IMR-90 (cell line): ENCODE measurements around the gene TMEM271. TPM values are rescaled to one million over a fixed set of nuclear protein-coding genes. Genes with fewer than 3 reads are reported as not detected.

Source experiments
- ATAC-seq: fragments of 200-7000 bp; cut with Tn5 transposase; 2 replicates; pipeline ENCODE4 v1.9.1; 2020; ENCODE audit warnings: low read depth, mild to moderate bottlenecking, moderate library complexity
- BruUV-seq: library from RNA; stranded (reverse); fragments of 400-500 nt; replicated peaks from 2 replicates; lab custom pipeline; 2021; lab: Mats Ljungman, UMichigan
- CTCF ChIA-PET: fragments of 300-600 bp; formaldehyde crosslinking; extraction: SDS; loops from one replicate; lab custom pipeline; 2021; ENCODE audit warnings: antibody characterized with exemption; lab: Yijun Ruan, JAX
- POLR2A ChIA-PET: fragments of 300-600 bp; sonication (Branson Sonifier 250); formaldehyde crosslinking; loops from one replicate; lab custom pipeline; 2022; ENCODE audit warnings: antibody characterized with exemption; ENCODE audit not compliant: unreplicated experiment; lab: Charles Lee
- DNase-seq: peaks from one replicate; pipeline ENCODE4 v3.0.0; 2013
- H2AFZ ChIP-seq: replicated peaks from 2 replicates; pipeline ENCODE3; 2013; ENCODE audit warnings: low read length, mild to moderate bottlenecking; ENCODE audit not compliant: poor library complexity
- H2AK5ac ChIP-seq: 2 replicates; pipeline ENCODE4 v1.6.1; 2013; ENCODE audit warnings: low read depth, low read length, inconsistent platforms
- H2AK9ac ChIP-seq: replicated peaks from 2 replicates; pipeline ENCODE3; 2013; ENCODE audit warnings: mild to moderate bottlenecking, low read depth, low read length, moderate library complexity; ENCODE audit not compliant: poor library complexity
- H2BK120ac ChIP-seq: 2 replicates; pipeline ENCODE4 v1.6.1; 2013; ENCODE audit warnings: low read depth, low read length, inconsistent platforms
- H2BK15ac ChIP-seq: 3 replicates; pipeline ENCODE4 v1.6.1; 2013; ENCODE audit warnings: low read depth, low read length, inconsistent platforms
- H2BK20ac ChIP-seq: 2 replicates; pipeline ENCODE4 v1.6.1; 2013; ENCODE audit warnings: low read depth, mild to moderate bottlenecking, inconsistent platforms, low read length, moderate library complexity
- H2BK5ac ChIP-seq: 2 replicates; pipeline ENCODE4 v1.6.1; 2013; ENCODE audit warnings: mild to moderate bottlenecking, low read depth, low read length, inconsistent platforms; ENCODE audit not compliant: poor library complexity, severe bottlenecking
- H3K14ac ChIP-seq: replicated peaks from 2 replicates; pipeline ENCODE4 v1.6.1; 2013; ENCODE audit warnings: low read depth, low read length, inconsistent platforms
- H3K18ac ChIP-seq: 2 replicates; pipeline ENCODE4 v1.6.1; 2013; ENCODE audit warnings: low read depth, low read length, control low read depth
- H3K23ac ChIP-seq: 2 replicates; pipeline ENCODE4 v1.6.1; 2013; ENCODE audit warnings: low read depth, low read length, inconsistent platforms
- H3K27ac ChIP-seq: 2 replicates; pipeline ENCODE4 v1.5.1; 2013; ENCODE audit warnings: mild to moderate bottlenecking, control low read depth, low read length; ENCODE audit not compliant: insufficient read depth
- H3K27me3 ChIP-seq: 2 replicates; pipeline ENCODE4 v1.6.1; 2013; ENCODE audit warnings: low read length; ENCODE audit not compliant: control insufficient read depth, insufficient read depth
- H3K36me3 ChIP-seq: 2 replicates; pipeline ENCODE4 v1.6.1; 2013; ENCODE audit warnings: low read length, mixed read lengths; ENCODE audit not compliant: control insufficient read depth, insufficient read depth
- H3K4ac ChIP-seq: 2 replicates; pipeline ENCODE4 v1.6.1; 2013; ENCODE audit warnings: low read depth, low read length, inconsistent platforms
- H3K4me1 ChIP-seq: 2 replicates; pipeline ENCODE4 v1.6.1; 2013; ENCODE audit warnings: low read length, mixed read lengths; ENCODE audit not compliant: control insufficient read depth, insufficient read depth
- H3K4me2 ChIP-seq: 2 replicates; pipeline ENCODE4 v1.6.1; 2013; ENCODE audit warnings: low read depth, mild to moderate bottlenecking, control low read depth, low read length, moderate library complexity
- H3K4me3 ChIP-seq: 2 replicates; pipeline ENCODE4 v1.5.1; 2013; ENCODE audit warnings: low read depth, mild to moderate bottlenecking, control low read depth, low read length, moderate library complexity; ENCODE audit not compliant: insufficient read depth
- H3K56ac ChIP-seq: 2 replicates; pipeline ENCODE4 v1.6.1; 2013; ENCODE audit warnings: low read length, inconsistent platforms; ENCODE audit not compliant: insufficient read depth; ENCODE audit errors: extremely low read depth
- H3K79me1 ChIP-seq, 2 experiments: 2 replicates each; pipeline ENCODE4 v1.6.1; 2013; ENCODE audit warnings: low read length in 2 of 2, inconsistent platforms in 1 of 2, low read depth in 1 of 2
- H3K9ac ChIP-seq: 2 replicates; pipeline ENCODE4 v1.6.1; 2013; ENCODE audit warnings: low read depth, low read length, control low read depth
- H3K9me1 ChIP-seq: 2 replicates; pipeline ENCODE4 v1.6.1; 2013; ENCODE audit warnings: low read length, inconsistent platforms; ENCODE audit not compliant: insufficient read depth
- H3K9me3 ChIP-seq: 2 replicates; pipeline ENCODE4 v1.6.1; 2013; ENCODE audit warnings: low read length; ENCODE audit not compliant: control insufficient read depth, insufficient read depth
- H4K20me1 ChIP-seq: 2 replicates; pipeline ENCODE4 v1.6.1; 2013; ENCODE audit warnings: low read length, inconsistent platforms; ENCODE audit not compliant: insufficient read depth
- H4K5ac ChIP-seq: 2 replicates; pipeline ENCODE4 v1.6.1; 2013; ENCODE audit warnings: mild to moderate bottlenecking, low read depth, low read length, control low read depth
- H4K8ac ChIP-seq, 2 experiments: 2 replicates each; pipeline ENCODE4 v1.6.1; 2013; ENCODE audit warnings: low read depth in 2 of 2, low read length in 2 of 2, control low read depth in 1 of 2, inconsistent platforms in 1 of 2
- H4K91ac ChIP-seq: 2 replicates; pipeline ENCODE4 v1.6.1; 2013; ENCODE audit warnings: low read depth, low read length, inconsistent platforms; ENCODE audit not compliant: insufficient read depth
- BHLHE40 ChIP-seq: fragments of 150-350 bp; IDR thresholded peaks from 2 replicates; pipeline ENCODE4 v1.6.1; 2016; ENCODE audit warnings: mild to moderate bottlenecking, low read depth, low read length
- CHD1 ChIP-seq: IDR thresholded peaks from 2 replicates; pipeline ENCODE4 v1.6.1; 2012; ENCODE audit warnings: low read depth, low read length, improper control_type of control experiment
- FOS ChIP-seq: fragments of 150-350 bp; IDR thresholded peaks from 2 replicates; pipeline ENCODE4 v1.6.1; 2016; ENCODE audit warnings: low read depth, low read length
- MAFK ChIP-seq: IDR thresholded peaks from 2 replicates; pipeline ENCODE4 v1.6.1; 2012; ENCODE audit warnings: low read depth, low read length, improper control_type of control experiment
- MAZ ChIP-seq: IDR thresholded peaks from 2 replicates; pipeline ENCODE4 v1.6.1; 2012; ENCODE audit warnings: low read depth, mild to moderate bottlenecking, low read length, improper control_type of control experiment, moderate library complexity, borderline replicate concordance
- NFE2L2 ChIP-seq: fragments of 150-350 bp; IDR thresholded peaks from 2 replicates; pipeline ENCODE4 v1.6.1; 2016; ENCODE audit warnings: low read depth, mild to moderate bottlenecking, low read length
- POLR2A ChIP-seq: IDR thresholded peaks from 2 replicates; pipeline ENCODE4 v1.6.1; 2012; ENCODE audit warnings: mild to moderate bottlenecking, low read depth, low read length
- SMC3 ChIP-seq: fragments of 150-350 bp; IDR thresholded peaks from 2 replicates; pipeline ENCODE4 v1.6.1; 2016; ENCODE audit warnings: low read depth, mild to moderate bottlenecking, antibody characterized with exemption, low read length, moderate library complexity
- WGBS, 2 experiments: methylation state at CpG; one replicate each; pipeline versions ENCODE4 v1.1.5 to v1.1.7; 2013; ENCODE audit warnings: missing lambda C conversion rate in 2 of 2; ENCODE audit not compliant: insufficient read length in 1 of 2; ENCODE audit errors: extremely low coverage in 2 of 2; 5-methylcytosine and 5-hydroxymethylcytosine counted together
- dilution Hi-C: fragments of 300-500 bp; cut with HindIII; formaldehyde crosslinking; loops from one replicate; pipeline ENCODE4 v1.14.3; 2018; ENCODE audit warnings: low sequenced_read_pairs; ENCODE audit not compliant: unreplicated experiment
- in situ Hi-C: fragments of 300-500 bp; cut with MboI; formaldehyde crosslinking; loops from 3 replicates; pipeline ENCODE4 v1.14.3; 2019; ENCODE audit warnings: low sequenced_read_pairs, inconsistent platforms, mixed read lengths
- intact Hi-C: fragments of 100-400 bp; cut with micrococcal nuclease; formaldehyde crosslinking; loops from 2 replicates; pipeline ENCODE4 v1.10.0; 2022
- polyA plus RNA-seq, 3 experiments: library from polyadenylated mRNA; depleted of rRNA; stranded (reverse); fragments of >200 nt; gene quantifications; 2 replicates each; pipeline ENCODE4 v1.2.3, GENCODE V29; 2012; ENCODE audit warnings: low replicate concordance in 1 of 3
- total RNA-seq: library from RNA; depleted of rRNA; stranded (reverse); fragments of >200 nt; gene quantifications from 2 replicates; pipeline ENCODE4 v1.2.3, GENCODE V29; 2012
- TF ChIP-seq, protein P1 (sequence below): fragments of 150-350 bp; IDR thresholded peaks from 2 replicates; pipeline ENCODE4 v1.6.1; 2016; ENCODE audit warnings: low read depth, mild to moderate bottlenecking, low read length, moderate library complexity, borderline replicate concordance
- TF ChIP-seq, protein P2 (sequence below): fragments of 150-350 bp; IDR thresholded peaks from 2 replicates; pipeline ENCODE4 v1.6.1; 2017; ENCODE audit warnings: mild to moderate bottlenecking, antibody characterized with exemption, low read length, low read depth

The TMEM271 gene
- total and polyA plus RNA-seq, 2 of the 4 experiments (the other 2 are of a cell fraction), result not detected

DNA sequence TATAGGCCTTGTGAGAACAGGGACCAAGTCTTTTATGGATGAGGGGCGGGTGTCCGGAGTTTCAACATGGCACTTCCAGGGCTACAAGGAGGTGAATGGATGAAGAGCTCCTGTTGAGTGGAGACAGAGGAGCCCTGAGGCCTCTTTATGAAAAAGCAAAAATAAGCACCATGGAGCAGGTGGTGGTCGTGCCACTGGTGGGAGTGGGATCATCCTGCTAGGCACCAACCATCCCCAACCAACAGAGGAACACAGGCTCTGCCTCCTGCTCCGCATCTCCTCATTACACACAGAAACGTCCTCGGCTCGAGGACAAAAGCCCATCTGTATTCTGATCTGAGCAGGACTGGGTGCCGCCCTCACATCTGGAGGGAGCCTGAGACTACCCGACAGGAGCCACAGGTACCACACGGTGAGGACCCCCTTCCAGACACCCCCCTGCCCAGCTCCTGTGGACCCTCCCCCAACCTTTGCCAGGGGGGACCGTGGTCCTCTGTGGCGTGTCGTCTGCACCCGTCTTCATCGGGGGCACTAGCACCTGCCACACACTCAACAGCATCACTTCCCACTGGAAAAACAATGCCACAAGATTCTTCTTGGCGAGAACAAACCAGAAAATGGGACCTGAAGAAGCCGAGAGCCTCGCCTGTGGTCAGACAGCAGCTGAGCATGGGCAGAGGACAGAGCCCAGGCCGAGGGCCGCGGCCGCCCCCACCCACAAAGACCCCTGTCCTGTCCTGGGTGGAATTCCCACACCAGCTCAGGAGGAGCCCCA lies 45.4 kb upstream of the TMEM271 start:
- Histone ChIP-seq H2AK9ac (no peak overlapping the region), H3K4me3 (no peak overlapping the region), H3K27ac (no peak overlapping the region), H2BK20ac (no peak overlapping the region), H3K4me1 (no peaks in the 10 kb centered on the region), H4K20me1 (no peaks in the 10 kb centered on the region), H2BK5ac (no peak overlapping the region), H3K4me2 (no peak overlapping the region), H2BK120ac (no peak overlapping the region), H3K14ac (no peak overlapping the region), H3K79me1 (no peaks in the 10 kb centered on the region), H3K36me3 (no peaks in the 10 kb centered on the region), H3K23ac (no peak overlapping the region), H3K9ac (no peak overlapping the region), H3K27me3 (no peaks in the 10 kb centered on the region), H3K9me1 (no peaks in the 10 kb centered on the region), H4K5ac (no peak overlapping the region), H3K56ac (no peak overlapping the region), H2AK5ac (no peak overlapping the region), H4K8ac (no peak overlapping the region), H3K4ac (no peak overlapping the region), H3K18ac (no peak overlapping the region), H3K9me3 (peaks cover 11% of the 10 kb centered on the region), H2BK15ac (no peak overlapping the region), H4K91ac (no peak overlapping the region), H2AFZ (no peak overlapping the region)
- TF ChIP-seq MAZ (no peak), POLR2A (no peak), NFE2L2 (no peak), FOS (no peak), MAFK (no peak), BHLHE40 (no peak), CHD1 (no peak), SMC3 (no peak)
- TF ChIP-seq, protein P1, sequence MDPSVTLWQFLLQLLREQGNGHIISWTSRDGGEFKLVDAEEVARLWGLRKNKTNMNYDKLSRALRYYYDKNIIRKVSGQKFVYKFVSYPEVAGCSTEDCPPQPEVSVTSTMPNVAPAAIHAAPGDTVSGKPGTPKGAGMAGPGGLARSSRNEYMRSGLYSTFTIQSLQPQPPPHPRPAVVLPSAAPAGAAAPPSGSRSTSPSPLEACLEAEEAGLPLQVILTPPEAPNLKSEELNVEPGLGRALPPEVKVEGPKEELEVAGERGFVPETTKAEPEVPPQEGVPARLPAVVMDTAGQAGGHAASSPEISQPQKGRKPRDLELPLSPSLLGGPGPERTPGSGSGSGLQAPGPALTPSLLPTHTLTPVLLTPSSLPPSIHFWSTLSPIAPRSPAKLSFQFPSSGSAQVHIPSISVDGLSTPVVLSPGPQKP, result no peak
- TF ChIP-seq, protein P2, sequence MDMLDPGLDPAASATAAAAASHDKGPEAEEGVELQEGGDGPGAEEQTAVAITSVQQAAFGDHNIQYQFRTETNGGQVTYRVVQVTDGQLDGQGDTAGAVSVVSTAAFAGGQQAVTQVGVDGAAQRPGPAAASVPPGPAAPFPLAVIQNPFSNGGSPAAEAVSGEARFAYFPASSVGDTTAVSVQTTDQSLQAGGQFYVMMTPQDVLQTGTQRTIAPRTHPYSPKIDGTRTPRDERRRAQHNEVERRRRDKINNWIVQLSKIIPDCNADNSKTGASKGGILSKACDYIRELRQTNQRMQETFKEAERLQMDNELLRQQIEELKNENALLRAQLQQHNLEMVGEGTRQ, result no peak
- WGBS, 2 experiments, result 84% methylated on average over 8 of the region's 22 CpGs; no CpG with 5 or more reads in 1 of the 2 experiments
- CTCF ChIA-PET, result no interaction called here
- no TSS peak for BruUV-seq
- in situ Hi-C loops, result no loop called here
- DNase-seq, result no peak
- intact Hi-C loops, result no loop called here
- POLR2A ChIA-PET, result no interaction called here
- dilution Hi-C loops, result no loop called here
- no peak for ATAC-seq
